Body of pancreas (tissue), 4 donors: ENCODE results near the gene NISCH. TPM values are rescaled to one million over a fixed set of nuclear protein-coding genes. Genes with fewer than 3 reads are reported as not detected.

ENCODE experiments used
- ATAC-seq: fragments of 150-250 bp; one replicate; pipeline ENCODE4 v1.9.1; 2016
- DNase-seq, 4 donors: peaks; one replicate each; pipeline ENCODE4 v3.0.0-alpha.2; 2019
- H3K27ac ChIP-seq, 4 donors: fragments of 200-600 bp; sonication (generic); 1 replicate in 3 of 4; 2 replicates in 1 of 4; pipeline versions ENCODE4 v1.5.1 to v1.6.1; 2016 to 2019; ENCODE audit warnings: mild to moderate bottlenecking in 1 of 4, mixed read lengths in 1 of 4, moderate library complexity in 1 of 4
- H3K27me3 ChIP-seq, 2 donors: fragments of 200-600 bp; sonication (generic); one replicate each; pipeline ENCODE4 v1.6.0; 2016; ENCODE audit warnings: mild to moderate bottlenecking in 1 of 2
- H3K36me3 ChIP-seq, 2 donors: fragments of 200-600 bp; sonication (generic); replicated peaks in 1 of 2; 2 replicates each; pipeline ENCODE4 v1.5.1; 2016; ENCODE audit warnings: low read depth in 2 of 2; ENCODE audit not compliant: insufficient read depth in 1 of 2
- H3K4me1 ChIP-seq: fragments of 200-600 bp; sonication (generic); one replicate; pipeline ENCODE4 v1.6.0; 2016
- H3K4me3 ChIP-seq, 2 donors: fragments of 200-600 bp; sonication (generic); 1 replicate in 1 of 2; 2 replicates in 1 of 2; pipeline ENCODE4 v1.5.1; 2016 to 2019
- H3K9me3 ChIP-seq, 3 donors: fragments of 200-600 bp; sonication (generic); 1 replicate in 2 of 3; 2 replicates in 1 of 3; pipeline ENCODE4 v1.5.1; 2016
- POLR2A ChIP-seq, 3 donors: fragments of 450-650 bp; IDR thresholded peaks; one replicate each; pipeline ENCODE4 v1.6.1; 2016; ENCODE audit warnings: antibody characterized with exemption in 3 of 3, mild to moderate bottlenecking in 2 of 3
- WGBS, 2 donors: methylation state at CpG; one replicate each; pipeline ENCODE4 v1.1.5; 2017; 5-methylcytosine and 5-hydroxymethylcytosine counted together
- intact Hi-C: fragments of 100-400 bp; cut with DNase I; formaldehyde crosslinking; loops from one replicate; pipeline ENCODE4 v1.15.1; 2023
- total RNA-seq, 2 donors: library from RNA; depleted of rRNA; stranded (reverse); fragments of >200 nt; gene quantifications; one replicate each; pipeline ENCODE4 v1.1.0, GENCODE V29; 2016
- TF ChIP-seq, protein P1 (sequence below), 7 experiments: fragments of 450-650 bp in 4 of 7; fragments of 200-600 bp in 3 of 7; sonication (generic) in 3 of 7; IDR thresholded peaks; one replicate each; pipeline ENCODE4 v1.5.1; 2016 to 2019; ENCODE audit warnings: antibody characterized with exemption in 7 of 7

The NISCH gene
- total RNA-seq, 2 donors from 2014 or later = 58.9 to 115 TPM

- peaks cover 23% of the 10 kb centered on the region for H3K4me1 ChIP-seq
- H3K36me3 ChIP-seq = peaks cover 0 to 12% of the 10 kb centered on the region in 2 donors
- DNase-seq = no peak
- TF ChIP-seq, protein P1, sequence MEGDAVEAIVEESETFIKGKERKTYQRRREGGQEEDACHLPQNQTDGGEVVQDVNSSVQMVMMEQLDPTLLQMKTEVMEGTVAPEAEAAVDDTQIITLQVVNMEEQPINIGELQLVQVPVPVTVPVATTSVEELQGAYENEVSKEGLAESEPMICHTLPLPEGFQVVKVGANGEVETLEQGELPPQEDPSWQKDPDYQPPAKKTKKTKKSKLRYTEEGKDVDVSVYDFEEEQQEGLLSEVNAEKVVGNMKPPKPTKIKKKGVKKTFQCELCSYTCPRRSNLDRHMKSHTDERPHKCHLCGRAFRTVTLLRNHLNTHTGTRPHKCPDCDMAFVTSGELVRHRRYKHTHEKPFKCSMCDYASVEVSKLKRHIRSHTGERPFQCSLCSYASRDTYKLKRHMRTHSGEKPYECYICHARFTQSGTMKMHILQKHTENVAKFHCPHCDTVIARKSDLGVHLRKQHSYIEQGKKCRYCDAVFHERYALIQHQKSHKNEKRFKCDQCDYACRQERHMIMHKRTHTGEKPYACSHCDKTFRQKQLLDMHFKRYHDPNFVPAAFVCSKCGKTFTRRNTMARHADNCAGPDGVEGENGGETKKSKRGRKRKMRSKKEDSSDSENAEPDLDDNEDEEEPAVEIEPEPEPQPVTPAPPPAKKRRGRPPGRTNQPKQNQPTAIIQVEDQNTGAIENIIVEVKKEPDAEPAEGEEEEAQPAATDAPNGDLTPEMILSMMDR (IDR thresholded peaks at IDR 0.05) = no peak
- TF ChIP-seq POLR2A (IDR thresholded peaks at IDR 0.05) = no peak
- WGBS, 2 donors = 75 to 83% methylated on average over 6 of the region's 6 CpGs
- H3K27ac ChIP-seq = no peak overlapping the region
- H3K4me3 ChIP-seq = no peak overlapping the region
- H3K27me3 ChIP-seq = no peaks in the 10 kb centered on the region
- ATAC-seq = no peak
- intact Hi-C loops = loop anchor here (10.0 kb wide), 1 partner anchor 77 kb away; the partner anchor contains the start of genes NT5DC2 and UQCC5
- no peaks in the 10 kb centered on the region for H3K9me3 ChIP-seq
These were observed 2.8 kb downstream of the NISCH start for GRCh38 chr3:52458031-52458760.

DNA sequence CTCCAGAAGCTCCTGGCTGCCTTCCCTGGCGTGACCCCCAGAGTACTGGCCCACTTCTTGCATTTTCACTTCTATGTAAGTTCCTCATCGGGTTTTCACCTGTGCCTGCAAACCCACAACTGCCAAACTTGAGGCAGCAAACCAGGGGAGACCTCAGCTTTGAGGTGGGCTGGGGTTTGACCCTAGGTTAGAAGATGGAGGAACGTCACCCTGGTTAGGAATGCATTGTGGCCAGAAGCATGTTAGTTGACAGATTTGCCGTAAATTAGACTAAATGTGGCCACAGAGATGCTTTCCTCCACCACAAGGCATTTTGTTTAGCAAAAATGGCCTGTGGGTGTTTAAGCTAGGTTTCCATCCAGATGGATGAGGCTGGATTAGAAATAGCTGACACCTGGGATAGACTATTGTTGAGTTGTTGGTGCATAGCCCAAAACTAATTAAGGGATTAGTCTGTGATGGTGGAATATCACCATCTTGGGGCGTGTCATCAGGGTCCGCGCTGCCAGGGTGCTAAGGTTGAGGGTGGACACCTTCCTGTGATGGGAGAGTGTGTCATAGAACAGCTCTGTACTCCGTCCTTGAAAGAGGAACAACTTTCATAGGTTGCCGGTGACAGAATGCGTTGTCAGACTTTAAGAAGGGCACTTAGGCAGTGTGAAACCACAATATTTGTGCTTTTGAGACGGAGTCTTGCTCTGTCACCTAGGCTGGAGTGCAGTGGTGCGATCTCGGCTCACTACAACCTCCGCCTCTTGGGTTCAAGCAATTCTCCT lies 3.6 kb downstream of the NISCH start:
- H3K36me3 ChIP-seq = peaks cover 0 to 13% of the 10 kb centered on the region in 2 donors
- no peaks in the 10 kb centered on the region for H3K9me3 ChIP-seq
- no peaks in the 10 kb centered on the region for H3K27me3 ChIP-seq
- intact Hi-C loops = loop anchor here (10.0 kb wide), 1 partner anchor 76 kb away; the partner anchor contains the start of genes NT5DC2 and UQCC5
- no peak overlapping the region for H3K27ac ChIP-seq
- TF ChIP-seq POLR2A (IDR thresholded peaks at IDR 0.05) = no peak
- 91 to 92% methylated on average over 14 of the region's 14 CpGs for WGBS, 2 donors
- ATAC-seq (no peak), DNase-seq (no peak)
- H3K4me3 ChIP-seq = no peak overlapping the region
- H3K4me1 ChIP-seq = peaks cover 20% of the 10 kb centered on the region

GRCh38 chr3:52461874-52462273 lies 6.5 kb downstream of the NISCH start:
- Histone ChIP-seq H3K36me3 (peaks cover 0 to 13% of the 10 kb centered on the region in 2 donors), H3K27ac (no peak overlapping the region)
- no peak for TF ChIP-seq POLR2A (IDR thresholded peaks at IDR 0.05)
- TF ChIP-seq, protein P1 (IDR thresholded peaks at IDR 0.05) = no peak

GRCh38 chr3:52463416-52463815 lies 8.0 kb downstream of the NISCH start:
- Histone ChIP-seq H3K4me1 (no peaks in the 10 kb centered on the region), H3K4me3 (no peak overlapping the region), H3K36me3 (peaks cover 0 to 13% of the 10 kb centered on the region in 2 donors), H3K27ac (no peak overlapping the region), H3K9me3 (no peaks in the 10 kb centered on the region), H3K27me3 (no peaks in the 10 kb centered on the region)
- TF ChIP-seq, protein P1 (IDR thresholded peaks at IDR 0.05) = no peak
- no peak for TF ChIP-seq POLR2A (IDR thresholded peaks at IDR 0.05)
- 80 to 85% methylated on average over 5 of the region's 5 CpGs for WGBS, 2 donors
- DNase-seq (no peak), ATAC-seq (no peak)
- intact Hi-C loops = no loop called here

More at GRCh38 chr3:52461874-52462273, 6.5 kb downstream of the NISCH start:
- Histone ChIP-seq H3K9me3 (no peaks in the 10 kb centered on the region), H3K4me1 (no peaks in the 10 kb centered on the region), H3K4me3 (no peak overlapping the region), H3K27me3 (no peaks in the 10 kb centered on the region)
- 83 to 86% methylated on average over 6 of the region's 6 CpGs for WGBS, 2 donors
- intact Hi-C loops = no loop called here
- DNase-seq (no peak), ATAC-seq (no peak)

DNA sequence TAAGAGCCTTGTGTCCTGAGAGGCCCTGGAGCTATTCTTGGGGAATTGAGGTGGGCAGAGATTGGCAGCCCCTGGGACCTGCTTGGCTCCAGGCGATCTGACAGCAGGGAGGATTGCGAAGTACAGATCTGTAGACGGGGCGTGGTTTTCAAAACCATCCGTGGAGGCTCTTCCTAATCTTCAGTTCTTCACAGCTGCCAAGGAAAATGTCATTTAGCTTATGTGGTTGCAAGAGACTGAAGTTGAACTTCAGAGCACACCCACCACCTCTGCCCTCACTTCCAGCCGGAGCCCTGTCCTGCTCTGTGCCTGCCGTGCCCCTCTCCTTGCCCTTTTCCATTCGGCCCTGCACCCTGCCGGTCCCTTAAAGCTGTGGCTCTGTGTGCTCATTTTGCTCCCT lies 12.9 kb downstream of the NISCH start:
- Histone ChIP-seq H3K4me3 (no peak overlapping the region), H3K27me3 (no peaks in the 10 kb centered on the region), H3K4me1 (peaks cover 9% of the 10 kb centered on the region), H3K27ac (peak overlapping the region in 1 of 4 donors; percentile 20), H3K9me3 (no peaks in the 10 kb centered on the region), H3K36me3 (peaks cover 3 to 9% of the 10 kb centered on the region in 2 donors)
- 67 to 83% methylated on average over 9 of the region's 9 CpGs for WGBS, 2 donors
- DNase-seq = no peak
- intact Hi-C loops = no loop called here
- no peak for TF ChIP-seq POLR2A (IDR thresholded peaks at IDR 0.05)
- TF ChIP-seq, protein P1 (IDR thresholded peaks at IDR 0.05) = no peak
- no peak for ATAC-seq
